Measurements from ENCODE around the gene BRCA1. TPM values are rescaled to one million over a fixed set of nuclear protein-coding genes. Genes with fewer than 3 reads are reported as not detected.
"Not testable (repeated sequence)": the region's sequence is repeated elsewhere in the genome, so short reads cannot be mapped to it uniquely, and the experiment has no call there.

BRCA1 gene
- total RNA-seq (ENCODE audit: insufficient read depth, low replicate concordance): 9.1 TPM

DNA sequence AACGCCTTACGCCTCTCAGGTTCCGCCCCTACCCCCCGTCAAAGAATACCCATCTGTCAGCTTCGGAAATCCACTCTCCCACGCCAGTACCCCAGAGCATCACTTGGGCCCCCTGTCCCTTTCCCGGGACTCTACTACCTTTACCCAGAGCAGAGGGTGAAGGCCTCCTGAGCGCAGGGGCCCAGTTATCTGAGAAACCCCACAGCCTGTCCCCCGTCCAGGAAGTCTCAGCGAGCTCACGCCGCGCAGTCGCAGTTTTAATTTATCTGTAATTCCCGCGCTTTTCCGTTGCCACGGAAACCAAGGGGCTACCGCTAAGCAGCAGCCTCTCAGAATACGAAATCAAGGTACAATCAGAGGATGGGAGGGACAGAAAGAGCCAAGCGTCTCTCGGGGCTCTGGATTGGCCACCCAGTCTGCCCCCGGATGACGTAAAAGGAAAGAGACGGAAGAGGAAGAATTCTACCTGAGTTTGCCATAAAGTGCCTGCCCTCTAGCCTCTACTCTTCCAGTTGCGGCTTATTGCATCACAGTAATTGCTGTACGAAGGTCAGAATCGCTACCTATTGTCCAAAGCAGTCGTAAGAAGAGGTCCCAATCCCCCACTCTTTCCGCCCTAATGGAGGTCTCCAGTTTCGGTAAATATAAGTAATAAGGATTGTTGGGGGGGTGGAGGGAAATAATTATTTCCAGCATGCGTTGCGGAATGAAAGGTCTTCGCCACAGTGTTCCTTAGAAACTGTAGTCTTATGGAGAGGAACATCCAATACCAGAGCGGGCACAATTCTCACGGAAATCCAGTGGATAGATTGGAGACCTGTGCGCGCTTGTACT lies at the start of gene BRCA1:
Gene BRCA1 (minus strand): TSS at position 232 of the 834 bp plus-strand sequence. CDS start 1,268 bp downstream, outside the sequence.
- peak; percentile 99 for DNase-seq (ENCODE audit: low spot score)

DNA sequence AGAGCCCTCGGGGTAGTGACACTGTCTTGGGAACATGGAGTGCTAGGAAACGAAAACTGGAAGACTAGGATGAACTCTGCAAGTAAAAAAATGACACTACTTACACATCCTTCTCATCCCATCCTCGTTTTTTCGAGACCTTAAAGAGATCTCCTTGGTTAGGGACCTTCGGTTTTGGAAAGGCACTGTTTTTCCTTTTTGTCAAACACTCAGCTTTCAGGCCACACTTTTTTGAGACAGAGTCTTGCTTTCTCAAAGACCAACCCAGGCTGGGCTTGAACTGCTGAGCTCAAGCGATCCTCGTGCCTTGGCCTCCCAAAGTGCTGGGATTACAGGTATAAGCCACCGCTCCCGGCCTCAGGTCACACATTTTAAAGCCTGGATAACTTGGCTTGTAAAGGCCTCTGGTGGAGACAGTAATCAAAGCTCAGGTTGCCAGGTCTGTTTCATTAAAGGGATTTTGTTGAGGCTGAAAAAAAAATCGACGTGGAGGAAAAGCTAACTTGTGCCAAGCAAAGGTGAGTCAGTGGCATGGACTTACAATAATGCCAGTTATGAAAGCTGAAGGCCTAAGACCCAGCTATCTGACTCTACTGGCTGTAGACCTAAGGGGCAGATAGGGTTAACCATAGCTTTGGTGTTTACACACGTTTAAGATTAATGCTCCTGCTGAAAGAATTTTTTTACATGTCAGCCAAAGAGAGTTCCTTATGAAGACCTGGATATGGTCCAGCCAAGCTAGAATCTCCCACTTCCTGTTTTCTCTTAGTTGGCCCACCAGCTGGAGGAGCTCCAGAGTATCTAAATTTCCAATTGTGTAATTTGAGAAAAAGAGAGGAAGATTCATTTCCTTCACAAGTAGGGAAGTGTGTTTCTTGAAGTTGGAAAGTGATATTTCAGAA lies 46.7 kb upstream of the BRCA1 start:
- peak; percentile 85 for DNase-seq (ENCODE audit: low spot score)

DNA sequence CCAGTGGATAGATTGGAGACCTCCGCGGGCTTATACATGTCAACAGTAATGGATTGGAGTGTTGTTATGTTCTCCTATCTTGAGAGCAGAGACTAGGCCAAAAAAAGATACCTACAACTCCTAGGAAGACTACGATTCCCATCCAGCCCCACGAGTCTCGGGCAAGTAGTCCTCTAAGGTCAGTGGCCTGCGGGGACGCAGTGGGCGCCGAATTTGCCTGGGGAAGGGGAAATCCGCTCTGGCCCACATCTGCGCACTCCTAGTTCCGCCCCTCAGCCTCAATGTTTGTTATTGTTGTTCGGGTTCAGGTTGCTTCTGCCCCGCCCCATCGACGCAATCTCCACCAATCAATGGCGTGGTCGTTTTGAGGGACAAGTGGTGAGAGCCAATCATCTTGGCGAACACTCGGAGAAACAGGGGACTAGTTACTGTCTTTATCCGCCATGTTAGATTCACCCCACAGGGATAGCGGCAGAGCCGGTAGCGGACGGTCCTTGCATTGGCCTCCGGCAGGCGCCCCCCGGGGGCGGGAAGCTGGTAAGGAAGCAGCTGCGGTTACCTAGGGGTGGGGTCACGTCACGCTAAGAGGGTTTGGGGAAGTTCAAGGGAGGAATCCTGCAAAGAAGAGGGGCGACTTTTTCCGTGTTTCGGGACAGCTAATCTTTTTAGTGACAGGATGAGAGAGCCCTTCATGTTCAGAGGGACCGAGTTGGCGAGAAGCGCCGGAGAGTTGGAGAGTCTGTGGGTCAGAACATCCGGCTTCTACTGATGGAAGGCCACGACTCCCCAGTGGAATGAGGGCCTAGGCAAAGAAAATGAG lies 45.8 kb upstream of the BRCA1 start, which contains the start of gene NBR1:
Gene NBR1 (plus strand): TSS at position 449 of the 820 bp plus-strand sequence. CDS start 4,586 bp downstream, outside the sequence.
- DNase-seq (ENCODE audit: low spot score): peak; percentile 99

DNA sequence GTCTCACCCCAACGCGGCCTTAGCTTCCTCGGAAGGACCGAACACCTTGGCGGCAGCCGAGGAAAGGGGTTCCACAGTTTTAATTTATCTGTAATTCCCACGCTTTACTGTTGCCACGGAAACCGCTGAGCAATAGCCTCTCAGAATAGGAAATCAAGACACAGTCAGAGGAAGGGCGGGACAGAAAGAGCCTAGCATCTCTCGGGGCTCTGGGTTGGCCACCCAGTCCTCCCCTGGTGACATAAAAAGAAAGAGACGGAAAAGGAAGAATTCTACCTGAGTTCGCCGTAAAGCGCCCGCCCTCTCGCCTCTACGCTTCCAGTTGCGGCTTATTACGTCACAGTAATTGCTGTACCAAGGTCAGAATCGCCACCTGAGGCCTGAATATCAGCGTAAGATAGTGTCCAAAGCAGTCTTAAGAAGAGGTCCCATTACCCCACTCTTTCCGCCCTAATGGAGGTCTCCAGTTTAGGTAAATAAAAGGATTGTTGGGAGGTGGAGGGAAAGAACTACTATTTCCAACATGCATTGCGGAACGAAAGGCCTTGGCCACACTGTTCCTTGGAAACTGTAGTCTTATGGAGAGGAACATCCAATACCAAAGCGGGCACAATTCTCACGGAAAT lies 45.1 kb upstream of the BRCA1 start:
- DNase-seq (ENCODE audit: low spot score): peak; percentile 98

DNA sequence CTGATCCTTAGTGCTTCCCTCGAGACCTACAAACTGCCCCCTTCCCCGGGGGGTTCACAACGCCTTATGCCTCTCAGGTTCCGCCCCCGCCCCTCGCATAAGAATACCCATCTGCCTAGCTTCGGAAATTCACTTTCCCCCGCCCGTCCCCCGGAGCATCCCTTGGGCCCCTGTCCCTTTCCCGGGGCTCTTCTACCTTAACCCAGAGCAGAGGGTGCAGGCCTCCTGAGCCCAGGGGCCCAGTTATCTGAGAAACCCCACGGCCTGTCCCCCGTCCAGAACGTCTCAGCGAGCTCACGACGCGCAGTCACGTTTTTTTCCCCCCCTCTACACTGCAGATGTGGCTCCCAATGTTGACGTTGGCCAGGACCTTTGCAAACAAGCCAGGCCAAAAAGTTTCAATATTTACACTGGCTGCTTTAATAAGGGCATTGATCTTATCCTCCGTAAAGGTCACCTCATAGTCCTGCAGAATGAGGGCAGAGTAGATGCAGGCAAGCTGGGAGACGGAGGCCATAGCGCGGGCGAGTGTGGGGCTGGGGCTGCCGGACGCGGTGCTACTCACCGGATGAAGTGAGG lies 44.5 kb upstream of the BRCA1 start:
- DNase-seq (ENCODE audit: low spot score): peak; percentile 13

DNA sequence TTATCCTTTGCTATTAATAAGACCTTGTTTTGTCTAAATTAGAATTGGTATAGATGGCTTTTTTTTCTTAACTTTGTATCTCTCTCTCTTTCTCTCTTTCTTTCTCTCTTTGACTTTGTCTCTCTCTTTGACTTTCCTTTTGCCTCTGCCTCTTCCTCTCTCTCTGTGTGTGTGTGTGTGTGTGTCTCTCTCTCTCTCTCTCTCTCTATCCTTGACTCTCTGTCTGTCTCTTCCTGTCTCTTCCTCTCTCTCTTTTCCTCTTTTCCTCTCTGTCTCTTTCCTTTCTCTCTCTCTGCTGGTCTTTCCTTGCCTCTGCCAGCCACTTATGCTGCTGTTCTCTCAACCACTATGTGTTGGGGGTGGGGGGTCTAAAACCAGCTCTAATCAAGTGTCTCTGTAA lies 40.8 kb upstream of the BRCA1 start:
- not testable (repeated sequence) for DNase-seq (ENCODE audit: low spot score)

DNA sequence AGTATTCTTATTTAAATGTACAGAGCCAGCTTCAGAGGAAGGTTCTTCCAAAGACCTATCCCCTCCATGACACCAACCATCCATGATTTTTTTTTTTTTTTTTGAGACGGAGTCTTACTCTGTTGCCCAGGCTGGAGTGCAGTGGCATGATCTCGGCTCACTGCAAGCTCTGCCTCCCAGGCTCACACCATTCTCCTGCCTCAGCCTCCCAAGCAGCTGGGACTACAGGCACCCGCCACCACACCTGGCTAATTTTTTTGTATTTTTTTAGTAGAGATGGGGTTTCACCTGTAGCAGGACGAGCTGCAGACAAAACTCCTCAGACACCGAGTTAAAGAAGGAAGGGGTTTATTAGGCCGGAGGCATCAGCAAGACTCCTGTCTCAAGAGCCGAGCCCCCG lies 34.8 kb upstream of the BRCA1 start:
- DNase-seq (ENCODE audit: low spot score): not testable (repeated sequence)

DNA sequence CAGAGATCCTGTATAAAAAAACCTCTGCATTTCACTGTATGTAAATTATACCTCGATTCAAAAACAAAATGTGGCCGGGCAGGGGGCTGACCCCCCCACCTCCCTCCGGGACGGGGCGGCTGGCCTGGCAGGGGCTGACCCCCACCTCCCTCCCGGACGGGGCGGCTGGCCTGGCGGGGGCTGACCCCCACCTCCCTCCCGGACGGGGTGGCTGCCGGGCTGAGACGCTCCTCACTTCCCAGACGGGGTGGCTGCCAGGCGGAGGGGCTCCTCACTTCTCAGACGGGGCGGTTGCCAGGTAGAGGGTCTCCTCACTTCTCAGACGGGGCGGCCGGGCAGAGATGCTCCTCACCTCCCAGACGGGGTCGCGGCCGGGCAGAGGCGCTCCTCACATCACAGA lies 34.1 kb upstream of the BRCA1 start:
- not testable (repeated sequence) for DNase-seq (ENCODE audit: low spot score)

DNA sequence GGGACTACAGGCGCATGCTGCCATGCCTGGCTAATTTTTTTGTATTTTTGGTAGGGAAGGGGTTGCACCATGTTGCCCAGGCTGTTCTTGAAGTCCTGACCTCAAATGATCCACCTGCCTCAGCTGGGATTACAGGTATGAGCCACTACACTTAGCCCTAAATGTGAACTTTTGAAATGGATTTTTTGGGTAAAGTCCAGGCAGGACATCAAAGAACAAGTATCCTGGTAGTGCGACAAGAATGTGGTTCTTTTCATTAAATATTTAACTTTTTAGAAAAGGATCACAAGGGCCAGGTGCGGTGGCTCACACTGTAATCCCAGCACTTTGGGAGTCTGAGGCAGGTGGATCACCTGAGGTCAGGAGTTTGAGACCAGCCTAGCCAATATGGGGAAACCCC lies 30.5 kb upstream of the BRCA1 start:
- DNase-seq (ENCODE audit: low spot score): no peak

DNA sequence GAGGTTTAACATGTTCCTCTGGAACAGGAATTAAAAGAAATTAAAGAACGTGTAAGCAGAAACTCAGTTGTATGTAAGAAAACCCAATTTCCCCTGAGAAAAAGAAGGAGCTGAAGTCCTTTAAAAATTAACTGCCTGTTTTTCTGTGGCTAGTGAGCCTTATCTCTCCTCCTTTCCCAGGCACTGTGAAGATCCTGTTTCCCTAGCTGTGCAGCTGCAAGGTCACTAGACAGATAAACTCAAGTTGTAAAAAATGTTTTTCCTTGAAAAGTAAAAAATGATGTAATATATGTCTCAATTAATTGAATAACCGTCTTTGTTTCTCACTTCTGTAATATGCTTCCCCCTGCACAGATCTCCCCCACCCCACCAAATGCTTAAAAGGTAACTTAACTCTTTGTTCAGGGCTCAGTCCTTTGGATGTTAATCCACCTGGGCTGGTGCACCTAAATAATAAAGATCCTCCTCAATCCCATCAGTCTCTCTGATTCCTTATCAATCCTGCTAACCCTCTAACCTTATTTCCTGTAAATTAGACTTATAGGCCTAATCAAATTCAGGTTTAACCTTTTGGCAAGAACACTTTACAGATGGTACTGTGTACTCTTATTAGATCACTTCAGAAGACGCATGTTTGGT lies 28.2 kb upstream of the BRCA1 start:
- DNase-seq (ENCODE audit: low spot score): not testable (repeated sequence)

DNA sequence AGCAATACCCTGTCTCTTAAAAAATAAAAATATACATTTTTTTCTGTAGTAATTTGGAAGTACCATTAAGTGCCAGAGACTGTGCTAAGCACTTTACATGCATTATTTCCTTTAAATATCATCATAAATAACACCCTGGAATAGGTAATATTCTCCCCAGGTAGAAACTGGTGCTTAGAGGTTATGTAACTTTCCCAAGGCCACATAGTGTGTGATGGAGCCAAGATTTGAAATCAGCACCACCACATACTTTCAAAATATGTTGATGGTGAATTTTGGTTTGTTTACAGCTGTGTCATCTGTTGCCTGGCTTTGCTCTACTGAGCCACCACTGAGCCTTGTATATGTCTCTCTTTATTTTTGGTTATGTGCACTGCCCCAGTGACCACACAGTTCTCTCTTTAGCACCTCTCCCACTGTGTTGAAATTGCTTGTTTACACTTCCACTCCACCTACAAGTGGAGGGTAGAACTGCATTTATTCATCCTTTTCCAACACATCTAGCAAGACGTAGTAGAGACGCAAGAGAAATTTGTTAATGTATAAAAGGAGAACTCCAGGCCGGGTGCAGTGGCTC lies 26.8 kb upstream of the BRCA1 start:
- no peak for DNase-seq (ENCODE audit: low spot score)

DNA sequence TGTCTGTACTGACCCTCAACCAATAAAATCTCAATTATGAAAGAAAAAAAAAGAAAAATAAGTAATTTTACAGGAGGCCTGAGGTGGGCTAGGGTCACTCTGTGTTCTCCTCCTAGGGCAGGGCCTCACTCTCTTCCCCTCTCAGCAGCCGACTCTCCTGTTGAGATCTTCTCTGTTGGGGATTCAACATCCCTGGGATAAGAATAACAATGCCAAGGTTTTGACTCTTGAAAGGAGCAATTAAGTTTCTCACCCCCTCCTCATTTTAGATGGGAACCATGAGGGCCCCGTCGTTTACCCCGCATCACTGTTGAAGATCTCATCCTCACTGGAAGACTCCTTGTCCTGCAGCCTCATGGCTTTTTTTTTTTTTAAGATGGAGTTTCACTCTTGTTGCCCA lies 21.5 kb upstream of the BRCA1 start:
- DNase-seq (ENCODE audit: low spot score): no peak

DNA sequence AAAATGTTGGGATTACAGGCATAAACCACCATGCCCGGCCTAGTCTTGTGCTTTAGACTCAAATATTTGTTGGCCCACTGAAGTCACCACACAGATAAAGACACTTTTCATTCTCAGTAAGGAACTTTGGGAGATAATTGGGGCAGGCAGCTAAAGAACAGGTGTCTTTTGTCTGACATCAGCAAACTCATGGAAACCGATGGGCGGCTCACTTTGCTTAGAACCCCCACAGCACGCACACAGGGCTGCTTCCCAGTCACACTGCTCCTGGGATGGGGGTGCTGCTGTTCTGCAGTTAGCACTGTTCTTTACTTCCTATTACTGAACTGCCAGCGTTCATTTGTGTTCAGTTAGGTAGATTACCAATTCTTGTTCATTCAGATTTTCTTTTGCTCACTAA lies 18.0 kb upstream of the BRCA1 start:
- no peak for DNase-seq (ENCODE audit: low spot score)

DNA sequence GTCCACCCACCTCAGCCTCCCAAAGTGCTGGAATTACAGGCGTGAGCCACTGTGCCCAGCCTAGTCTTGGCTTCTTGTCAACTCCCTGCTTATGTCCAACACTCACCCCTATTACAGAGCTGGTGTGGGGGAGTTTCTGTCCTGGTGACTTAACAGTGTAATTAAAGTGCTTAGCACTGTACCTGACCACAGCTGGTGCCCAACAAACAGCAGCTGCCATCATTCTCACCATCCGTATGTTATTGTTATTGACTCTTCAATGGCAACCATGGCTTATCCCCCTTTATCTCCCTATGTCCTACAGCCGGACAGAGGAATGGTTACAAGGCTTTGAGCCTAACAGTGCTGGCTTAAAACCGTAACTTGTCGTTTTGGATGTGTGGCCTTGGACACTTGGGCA lies 17.0 kb upstream of the BRCA1 start:
- DNase-seq (ENCODE audit: low spot score): no peak

DNA sequence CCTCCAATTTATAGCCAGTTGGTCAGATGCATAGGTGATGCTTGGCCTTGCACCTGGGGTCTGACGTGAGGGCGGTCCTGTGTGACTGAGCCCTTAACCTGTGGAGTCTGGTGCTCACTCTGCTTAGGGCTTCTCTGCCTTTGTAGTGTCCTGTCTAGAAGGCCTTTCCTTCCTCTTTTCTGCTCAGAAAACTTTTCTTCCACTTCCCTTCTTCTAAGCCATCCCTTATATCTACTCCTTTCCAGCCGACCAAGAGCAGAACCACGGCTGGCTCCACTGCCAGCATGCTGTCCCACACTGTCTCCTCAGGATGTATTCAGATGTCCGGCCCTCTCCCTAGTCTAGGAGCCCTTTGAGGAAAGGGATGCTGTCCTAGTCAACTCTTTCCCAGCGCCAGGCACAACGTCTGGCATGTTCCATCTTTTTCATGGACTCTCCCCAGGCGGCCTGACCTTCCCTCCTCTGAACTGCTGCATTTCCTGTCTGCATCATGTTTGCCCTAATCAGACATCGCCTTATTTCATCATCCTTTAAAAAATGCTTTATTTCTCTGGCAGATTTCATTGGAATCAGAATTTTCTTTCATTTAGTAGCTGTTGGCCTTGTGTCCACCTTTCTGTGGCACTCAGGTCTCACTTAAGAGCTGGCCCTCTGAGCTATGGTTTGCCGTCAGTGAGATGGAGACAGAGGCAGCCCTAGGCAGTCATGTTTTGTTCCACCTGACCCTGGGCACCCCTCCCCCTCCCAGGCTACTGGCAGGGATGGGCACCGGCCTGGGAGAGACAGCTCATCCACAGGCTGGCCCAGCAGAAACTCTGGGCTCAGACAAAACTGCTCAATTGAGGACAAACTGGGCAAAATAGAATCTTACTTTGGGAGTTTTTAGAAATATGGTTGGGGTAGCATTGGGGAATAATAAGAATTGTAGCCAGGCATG lies 15.5 kb upstream of the BRCA1 start:
- no peak for DNase-seq (ENCODE audit: low spot score)

DNA sequence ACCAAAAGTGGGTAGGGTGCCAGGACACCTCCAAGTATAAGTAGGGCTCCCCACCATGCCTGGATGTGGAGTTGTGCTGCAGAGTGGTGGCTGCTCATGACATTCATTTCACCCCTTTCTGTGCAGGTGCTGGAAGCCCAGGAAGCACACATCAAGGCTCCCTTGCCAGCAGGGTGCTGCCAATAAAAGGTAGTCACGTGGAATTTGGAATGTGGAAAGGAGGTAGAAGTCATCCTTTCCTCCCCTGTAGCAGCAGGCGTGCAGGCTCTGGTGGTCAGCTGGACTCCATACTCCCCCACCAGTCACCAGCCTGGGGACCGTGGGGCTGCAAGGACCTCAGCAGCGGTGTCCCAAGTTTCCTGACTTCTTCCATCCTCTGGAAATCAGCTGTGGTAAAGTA lies 13.4 kb upstream of the BRCA1 start:
- DNase-seq (ENCODE audit: low spot score): not testable (repeated sequence)

DNA sequence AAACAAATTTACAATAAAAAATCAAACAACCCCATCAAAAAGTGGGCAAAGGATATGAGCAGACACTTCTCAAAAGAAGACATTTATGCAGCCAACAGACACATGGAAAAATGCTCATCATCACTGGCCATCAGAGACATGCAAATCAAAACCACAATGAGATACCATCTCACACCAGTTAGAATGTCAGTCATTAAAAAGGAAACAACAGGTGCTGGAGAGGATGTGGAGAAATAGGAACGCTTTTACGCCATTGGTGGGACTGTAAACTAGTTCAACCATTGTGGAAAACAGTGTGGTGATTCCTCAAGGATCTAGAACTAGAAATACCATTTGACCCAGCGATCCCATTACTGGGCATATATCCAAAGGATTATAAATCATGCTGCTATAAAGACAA lies 11.4 kb upstream of the BRCA1 start:
- DNase-seq (ENCODE audit: low spot score): not testable (repeated sequence)

DNA sequence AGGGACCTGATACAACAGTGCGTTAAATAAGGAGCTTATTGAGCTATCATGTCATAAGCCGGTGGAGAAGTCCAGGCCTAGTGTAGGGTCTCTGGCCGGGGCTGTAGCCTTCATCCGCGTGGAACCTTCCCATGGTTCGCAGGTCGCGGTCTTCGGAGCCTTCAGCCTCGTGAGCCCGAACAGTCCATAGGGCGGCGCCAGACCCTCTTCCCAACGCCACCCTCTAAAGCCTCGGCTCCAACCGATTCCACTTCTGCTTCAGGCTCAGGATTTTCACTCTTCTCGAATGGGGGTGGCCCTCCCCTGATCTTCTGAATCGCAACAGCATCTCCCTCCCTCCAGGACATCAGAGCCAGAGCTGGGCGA lies 10.3 kb upstream of the BRCA1 start:
- no peak for DNase-seq (ENCODE audit: low spot score)
